Measurements from ENCODE around the gene NSRP1.

DNA sequence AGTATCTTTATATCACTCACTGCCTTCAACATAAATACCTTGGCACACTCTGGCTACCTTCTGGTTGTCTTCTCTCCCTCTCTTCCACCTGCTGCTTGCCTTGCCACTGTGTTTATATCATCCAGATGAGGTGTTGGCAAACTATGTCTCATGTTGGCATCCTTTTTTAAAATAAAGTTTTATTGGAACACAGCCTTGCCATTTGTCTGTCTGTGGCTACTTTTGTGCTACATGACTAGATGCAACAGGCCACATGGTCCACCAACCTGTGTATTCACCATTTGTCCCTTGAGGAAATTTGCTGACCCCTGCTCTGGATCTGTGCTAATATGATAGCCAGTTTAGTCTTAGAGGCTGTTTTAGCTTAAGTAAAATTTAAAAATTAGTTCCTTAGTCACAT is 36.8 kb downstream of the NSRP1 start:
- TF ChIP-seq CTCF (IDR thresholded peaks at IDR 0.05; ENCODE audit: low read depth, low read length, poor library complexity, severe bottlenecking): no peak
- no peak for TF ChIP-seq EZH2phosphoT487 (IDR thresholded peaks at IDR 0.05; ENCODE audit: borderline replicate concordance, low read length)

All from DOHH2 (cell line).